GM18499 (cell line): ENCODE measurements around the gene KLHL21.
"Not testable (repeated sequence)": the region's sequence is repeated elsewhere in the genome, so short reads cannot be mapped to it uniquely, and the experiment has no call there.

Experiments used
- ATAC-seq: cut with Tn5 transposase; IDR thresholded peaks from one replicate; pipeline ENCODE4 v1.9.1; 2021; ENCODE audit warnings: moderate number of reproducible peaks; ENCODE audit not compliant: insufficient read depth, unreplicated experiment

KLHL21 gene, protein sequence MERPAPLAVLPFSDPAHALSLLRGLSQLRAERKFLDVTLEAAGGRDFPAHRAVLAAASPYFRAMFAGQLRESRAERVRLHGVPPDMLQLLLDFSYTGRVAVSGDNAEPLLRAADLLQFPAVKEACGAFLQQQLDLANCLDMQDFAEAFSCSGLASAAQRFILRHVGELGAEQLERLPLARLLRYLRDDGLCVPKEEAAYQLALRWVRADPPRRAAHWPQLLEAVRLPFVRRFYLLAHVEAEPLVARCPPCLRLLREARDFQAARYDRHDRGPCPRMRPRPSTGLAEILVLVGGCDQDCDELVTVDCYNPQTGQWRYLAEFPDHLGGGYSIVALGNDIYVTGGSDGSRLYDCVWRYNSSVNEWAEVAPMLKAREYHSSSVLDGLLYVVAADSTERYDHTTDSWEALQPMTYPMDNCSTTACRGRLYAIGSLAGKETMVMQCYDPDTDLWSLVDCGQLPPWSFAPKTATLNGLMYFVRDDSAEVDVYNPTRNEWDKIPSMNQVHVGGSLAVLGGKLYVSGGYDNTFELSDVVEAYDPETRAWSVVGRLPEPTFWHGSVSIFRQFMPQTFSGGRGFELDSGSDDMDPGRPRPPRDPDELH

GRCh38 chr1:6602669-6603237 lies at the start of gene KLHL21:
Gene KLHL21, minus strand, starts transcription at chr1:6602869. Its CDS starts 52 bp downstream, at chr1:6602817.
- no peak for ATAC-seq

DNA sequence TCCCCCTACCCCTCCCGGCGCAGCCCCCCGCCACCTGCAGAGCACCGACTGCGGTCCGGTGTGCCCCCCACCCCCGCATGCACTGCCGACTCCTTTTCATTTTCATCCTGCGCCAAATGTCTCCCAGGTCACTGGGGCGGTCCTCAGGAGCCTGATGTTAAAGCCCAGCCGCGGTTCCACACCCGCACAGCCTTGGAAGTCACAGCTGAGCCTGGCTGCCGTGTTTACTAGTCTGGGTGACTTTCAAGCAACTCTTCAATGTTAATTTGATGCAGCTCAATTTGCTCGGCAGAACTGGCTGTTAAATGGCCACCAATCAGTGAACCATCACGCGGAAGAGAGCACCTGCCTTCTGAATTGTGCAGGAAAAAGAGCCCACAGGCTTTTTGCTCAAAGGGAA lies 49.2 kb upstream of the KLHL21 start:
- ATAC-seq, result no peak

GRCh38 chr1:6648556-6648955 lies 45.9 kb upstream of the KLHL21 start:
- no peak for ATAC-seq

DNA sequence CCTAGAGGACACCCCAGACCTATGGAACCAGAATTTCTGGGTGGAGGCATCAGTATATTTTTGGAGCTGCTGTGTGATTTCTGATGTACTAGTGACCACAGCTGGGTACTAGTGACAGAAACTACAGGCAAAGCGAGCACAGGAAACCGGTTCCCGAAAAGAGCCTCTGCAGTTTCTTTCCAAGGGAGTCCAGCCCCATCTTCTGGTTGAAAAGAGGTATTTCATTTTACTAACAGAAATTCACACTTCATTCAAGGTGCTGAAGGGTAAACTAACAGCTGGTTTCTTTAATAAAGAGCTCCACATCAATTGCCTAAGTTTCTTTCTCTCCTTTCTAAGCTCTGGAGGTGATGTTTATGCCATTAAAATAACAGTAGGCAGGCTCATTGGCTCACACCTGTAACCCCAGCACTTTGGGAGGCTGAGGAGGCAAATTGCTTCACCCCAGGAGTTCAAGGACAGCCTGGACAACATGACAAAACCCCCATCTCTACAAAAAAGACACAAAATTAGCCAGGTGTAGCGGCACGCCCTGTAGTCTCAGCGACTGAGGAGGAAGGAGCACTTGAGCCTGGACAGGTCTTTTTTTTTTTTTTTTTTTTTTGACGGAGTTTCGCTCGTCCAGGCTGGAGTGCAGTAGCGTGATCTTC lies 44.0 kb upstream of the KLHL21 start:
- no peak for ATAC-seq

- no peak for ATAC-seq
Observed at GRCh38 chr1:6645018-6645417, 42.3 kb upstream of the KLHL21 start.

DNA sequence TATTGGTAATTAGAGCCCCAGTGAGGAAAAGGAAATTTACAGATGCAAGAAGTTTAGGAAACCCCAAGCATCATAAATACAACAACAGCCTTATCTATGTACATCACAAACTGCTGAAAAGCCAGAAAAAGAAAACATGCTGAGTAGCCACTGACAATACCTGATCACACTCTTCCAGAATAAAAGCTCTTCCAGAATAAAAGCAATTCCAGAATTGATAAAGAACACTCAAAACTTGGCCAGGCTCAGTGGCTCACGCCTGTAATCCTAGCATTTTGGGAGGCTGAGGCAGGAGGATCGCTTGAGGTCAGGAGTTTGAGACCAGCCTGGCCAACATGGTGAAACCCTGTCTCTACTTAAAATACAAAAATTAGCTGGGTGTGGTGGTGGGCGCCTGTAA lies 38.2 kb upstream of the KLHL21 start:
- not testable (repeated sequence) for ATAC-seq

- ATAC-seq, result no peak
Observed at GRCh38 chr1:6638226-6638625, 35.6 kb upstream of the KLHL21 start.

DNA sequence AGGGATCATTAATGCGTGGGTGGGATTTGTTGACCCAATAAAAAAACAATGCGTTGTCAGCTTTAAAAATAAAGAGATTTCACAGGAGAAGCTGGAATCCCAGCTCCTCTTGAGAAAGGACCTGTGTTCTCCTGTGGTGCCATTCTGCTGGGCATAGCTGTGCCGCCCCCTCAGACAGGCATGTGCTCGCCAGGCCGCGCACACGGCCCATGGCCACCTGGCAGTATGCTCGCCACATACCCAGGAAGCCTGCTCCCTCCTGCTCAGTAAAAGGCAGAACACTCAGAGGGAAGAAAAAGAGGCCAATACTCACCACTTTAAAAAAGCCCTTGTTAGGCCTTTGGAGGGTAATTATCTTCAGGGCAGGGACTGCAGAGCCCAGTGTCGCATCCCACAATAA lies 35.1 kb upstream of the KLHL21 start:
- no peak for ATAC-seq

DNA sequence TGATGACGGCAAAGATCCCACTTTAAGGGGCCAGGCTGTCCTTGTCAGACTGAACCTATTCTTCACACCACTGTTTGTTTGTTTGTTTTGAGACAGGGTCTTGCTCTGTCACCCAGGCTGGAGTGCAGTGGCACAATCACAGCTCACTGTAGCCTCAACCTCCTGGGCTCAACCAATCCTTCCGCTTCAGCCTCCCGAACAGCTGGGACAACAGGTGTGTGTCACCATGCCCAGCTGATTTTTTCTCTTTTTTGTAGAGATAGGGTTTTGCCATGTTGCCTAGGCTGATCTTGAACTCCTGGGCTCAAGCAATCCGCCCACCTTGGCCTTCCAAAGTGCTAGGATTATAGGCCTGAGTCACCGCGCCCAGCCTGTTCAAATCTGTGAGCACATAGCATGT lies 34.1 kb upstream of the KLHL21 start:
- not testable (repeated sequence) for ATAC-seq

- no peak for ATAC-seq
Observed at GRCh38 chr1:6635910-6636760, 33.5 kb upstream of the KLHL21 start.

- no peak for ATAC-seq
Observed at GRCh38 chr1:6635161-6635909, 32.7 kb upstream of the KLHL21 start.

DNA sequence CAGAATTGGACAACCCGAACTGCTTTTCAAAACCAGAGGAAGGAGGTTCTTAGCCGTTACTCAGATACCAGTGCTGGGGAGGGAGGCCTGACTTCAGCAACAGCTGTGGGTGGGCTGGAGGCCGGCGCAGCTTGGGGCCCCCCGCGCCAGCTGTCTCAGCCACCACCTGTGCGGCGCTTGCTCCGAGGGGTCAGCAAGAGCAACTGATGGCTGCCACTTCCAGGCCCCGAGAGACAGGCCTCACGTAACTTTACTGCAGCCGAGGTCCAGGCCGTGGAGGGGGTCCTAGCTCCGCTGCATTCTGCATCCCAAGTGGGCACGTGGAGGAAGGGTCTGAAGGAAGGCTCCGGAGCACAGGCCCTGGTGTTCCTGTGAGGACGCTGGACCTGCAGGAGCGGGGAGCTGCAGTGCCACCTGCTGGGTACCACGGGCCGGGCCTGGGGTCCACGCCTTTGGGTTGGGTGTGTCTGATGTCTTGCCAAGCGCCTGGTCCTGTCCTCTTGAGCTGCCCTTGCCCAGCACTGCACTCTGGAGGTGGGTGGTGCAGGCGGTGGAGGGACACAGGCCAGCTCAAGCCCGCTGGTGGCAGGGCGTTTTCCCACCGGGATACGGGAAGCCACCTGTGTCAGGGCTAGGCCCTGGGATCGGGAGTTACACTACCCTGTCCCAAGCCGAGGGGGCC lies 31.8 kb upstream of the KLHL21 start:
- ATAC-seq, result no peak

GRCh38 chr1:6632588-6633514 lies 30.2 kb upstream of the KLHL21 start:
- ATAC-seq, result no peak

GRCh38 chr1:6631058-6631457 lies 28.4 kb upstream of the KLHL21 start:
- ATAC-seq, result no peak

DNA sequence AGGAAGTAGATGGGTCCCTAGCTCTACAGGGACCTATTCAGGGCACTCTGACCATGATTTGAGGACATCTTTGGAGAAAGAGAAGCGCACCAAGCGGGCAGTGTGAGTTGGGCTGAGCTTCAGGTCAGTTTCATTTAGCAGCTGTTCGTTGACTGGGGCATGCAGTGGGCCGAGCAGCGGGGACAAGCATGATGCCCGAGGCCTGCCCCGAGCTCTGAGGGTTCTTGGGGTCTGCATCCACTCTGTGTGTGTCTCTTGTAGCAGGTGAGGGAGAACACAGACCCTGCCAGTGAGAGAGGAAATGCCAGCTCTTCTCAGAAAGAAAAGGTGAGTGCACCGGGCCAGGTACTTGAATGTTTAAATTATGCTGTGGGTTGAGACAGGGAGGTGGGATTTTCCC lies 27.4 kb upstream of the KLHL21 start:
- no peak for ATAC-seq

GRCh38 chr1:6628971-6629479 lies 26.4 kb upstream of the KLHL21 start:
- ATAC-seq, result no peak

- no peak for ATAC-seq
Observed at GRCh38 chr1:6627841-6628545, 25.3 kb upstream of the KLHL21 start.
